VCaP (cell line): Measurements from ENCODE around the gene RERE.
A peak's percentile ranks its signal among the peaks of the same experiment; 100 is the strongest.

ENCODE experiments used
- H3K27ac ChIP-seq: fragments of 450-650 bp; 2 replicates; pipeline ENCODE4 v1.5.1; 2017
- CTCF ChIP-seq: fragments of 450-650 bp; conservative IDR thresholded peaks from 2 replicates; pipeline ENCODE4 v1.5.1; 2017; ENCODE audit warnings: mild to moderate bottlenecking, moderate library complexity

The RERE gene

GRCh38 chr1:8402109-8402710 lies 415.2 kb downstream of the RERE start:
- 0 out of 2 replicates have a peak overlapping the region, but pooled peaks have one; percentile 99 for H3K27ac ChIP-seq
- TF ChIP-seq CTCF: no peak

- no peak overlapping the region; the same call in 1 of the 2 replicates for H3K27ac ChIP-seq
These were observed 418.8 kb downstream of the RERE start for GRCh38 chr1:8398677-8399076.

GRCh38 chr1:8398086-8398485 lies 419.4 kb downstream of the RERE start:
- no peak for TF ChIP-seq CTCF
- no peak overlapping the region; the same call in 1 of the 2 replicates for H3K27ac ChIP-seq

More at GRCh38 chr1:8398677-8399076, 418.8 kb downstream of the RERE start:
- peak; percentile 33; the same call in 1 of the 2 replicates for TF ChIP-seq CTCF

- H3K27ac ChIP-seq: no peak overlapping the region; the same call in 1 of the 2 replicates
- no peak for TF ChIP-seq CTCF
These were observed 419.9 kb downstream of the RERE start for GRCh38 chr1:8397511-8397910.

GRCh38 chr1:8396786-8397406 lies 420.5 kb downstream of the RERE start:
- H3K27ac ChIP-seq: no peak overlapping the region; the same call in 1 of the 2 replicates
- no peak for TF ChIP-seq CTCF

GRCh38 chr1:8396083-8396785 lies 421.2 kb downstream of the RERE start:
- H3K27ac ChIP-seq: no peak overlapping the region

More at GRCh38 chr1:8396083-8396785, 421.2 kb downstream of the RERE start:
- TF ChIP-seq CTCF: no peak
